ENCODE results near the gene ABHD8.

ABHD8 gene

GRCh38 chr19:17264641-17264979 is 38.6 kb downstream of the ABHD8 start, which contains the start of gene USHBP1:
USHBP1 (minus strand) TSS chr19:17264745; CDS start chr19:17264299, 446 bp downstream.
- Histone ChIP-seq H3K27me3 (ENCODE audit: control insufficient read depth, insufficient read depth, low read length) (no peaks in the 10 kb centered on the region), H3K9ac (ENCODE audit: low read depth, low read length) (no peak within 1 kb of the TSS), H3K4me2 (ENCODE audit: low read length) (no peak within 1 kb of the TSS), H3K4me3 (ENCODE audit: low read length) (no peak within 1 kb of the TSS), H3K4me1 (ENCODE audit: control insufficient read depth, insufficient read depth, low read length) (peaks cover 6% of the 10 kb centered on the region), H3K9me3 (replicated peaks; ENCODE audit: low read length) (peaks cover 4% of the 10 kb centered on the region), H3K36me3 (ENCODE audit: insufficient read depth, low read length) (peaks cover 4% of the 10 kb centered on the region)

GRCh38 chr19:17263712-17264640 is 39.2 kb downstream of the ABHD8 start:
- Histone ChIP-seq H3K9ac (ENCODE audit: low read depth, low read length) (no peak overlapping the region), H3K36me3 (ENCODE audit: insufficient read depth, low read length) (peaks cover 3% of the 10 kb centered on the region), H3K4me2 (ENCODE audit: low read length) (no peak overlapping the region), H3K27me3 (ENCODE audit: control insufficient read depth, insufficient read depth, low read length) (no peaks in the 10 kb centered on the region), H3K4me1 (ENCODE audit: control insufficient read depth, insufficient read depth, low read length) (peaks cover 6% of the 10 kb centered on the region), H3K9me3 (replicated peaks; ENCODE audit: low read length) (peaks cover 10% of the 10 kb centered on the region), H3K4me3 (ENCODE audit: low read length) (no peak overlapping the region)

- Histone ChIP-seq H3K4me2 (ENCODE audit: low read length) (no peak overlapping the region), H3K27me3 (ENCODE audit: control insufficient read depth, insufficient read depth, low read length) (no peaks in the 10 kb centered on the region), H3K4me3 (ENCODE audit: low read length) (no peak overlapping the region), H3K9me3 (replicated peaks; ENCODE audit: low read length) (peaks cover 10% of the 10 kb centered on the region), H3K36me3 (ENCODE audit: insufficient read depth, low read length) (no peaks in the 10 kb centered on the region), H3K4me1 (ENCODE audit: control insufficient read depth, insufficient read depth, low read length) (no peaks in the 10 kb centered on the region), H3K9ac (ENCODE audit: low read depth, low read length) (no peak overlapping the region)
Measured at GRCh38 chr19:17262557-17262956, 40.7 kb downstream of the ABHD8 start.

GRCh38 chr19:17260842-17261325 is 42.3 kb downstream of the ABHD8 start:
- Histone ChIP-seq H3K36me3 (ENCODE audit: insufficient read depth, low read length) (no peaks in the 10 kb centered on the region), H3K9ac (ENCODE audit: low read depth, low read length) (no peak overlapping the region), H3K4me3 (ENCODE audit: low read length) (no peak overlapping the region)

DNA sequence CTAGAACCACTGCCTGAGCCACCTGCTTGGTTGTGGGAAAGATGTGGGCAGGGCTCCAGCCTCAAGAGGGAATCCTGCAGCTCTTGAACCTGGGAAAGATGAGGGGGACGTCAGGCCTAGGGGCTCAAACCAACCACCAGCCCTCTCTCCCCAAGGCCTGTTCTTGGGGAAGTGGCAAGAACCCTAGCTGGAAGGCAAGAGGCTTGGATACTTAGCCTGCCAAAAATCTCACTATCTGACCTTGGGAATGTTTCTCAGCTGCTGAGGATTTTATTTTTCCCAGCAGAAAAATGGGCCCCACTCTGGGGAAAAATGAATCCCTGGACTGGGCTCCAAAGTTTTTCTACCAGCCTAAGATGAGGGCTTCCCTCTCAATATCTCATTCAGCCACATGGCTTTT is 43.3 kb downstream of the ABHD8 start:
- no peak overlapping the region for H3K9ac ChIP-seq (ENCODE audit: low read depth, low read length)

More at GRCh38 chr19:17260842-17261325, 42.3 kb downstream of the ABHD8 start:
- H3K9me3 ChIP-seq (replicated peaks; ENCODE audit: low read length): peaks cover 10% of the 10 kb centered on the region
- no peaks in the 10 kb centered on the region for H3K27me3 ChIP-seq (ENCODE audit: control insufficient read depth, insufficient read depth, low read length)
- no peaks in the 10 kb centered on the region for H3K4me1 ChIP-seq (ENCODE audit: control insufficient read depth, insufficient read depth, low read length)
- no peak overlapping the region for H3K4me2 ChIP-seq (ENCODE audit: low read length)

DNA sequence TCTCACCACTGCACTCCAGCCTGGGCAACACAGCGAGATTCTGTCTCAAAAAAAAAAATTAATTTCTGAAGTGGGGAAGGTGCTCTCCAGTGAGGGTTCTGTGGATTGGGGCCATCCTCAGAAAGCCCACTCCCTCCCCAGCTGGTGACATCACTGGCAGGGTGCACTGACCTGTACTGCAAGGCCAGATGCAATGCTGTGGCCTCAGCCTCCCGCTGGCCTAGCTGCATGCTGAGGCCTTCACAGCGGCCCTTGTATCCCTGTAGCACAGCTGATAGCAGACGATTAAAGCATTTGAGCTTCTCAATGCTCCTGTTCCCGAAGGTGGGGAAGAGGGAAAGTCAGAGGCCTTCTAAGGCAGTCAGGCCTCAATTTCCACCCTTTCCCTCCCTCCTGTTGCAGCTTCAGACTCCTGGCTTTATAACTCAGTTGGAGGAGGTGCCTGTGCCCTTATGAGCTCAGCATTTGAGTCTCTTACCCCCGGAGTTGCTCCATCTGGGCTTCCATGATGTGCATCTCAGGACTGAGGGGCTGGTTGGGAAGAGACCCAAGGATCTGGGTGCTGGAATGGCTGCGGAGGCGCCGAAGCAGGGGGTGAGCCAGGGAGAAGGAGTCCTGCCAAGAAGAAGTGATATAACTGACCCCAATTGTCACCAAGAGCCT is 44.0 kb downstream of the ABHD8 start:
- peaks cover 4% of the 10 kb centered on the region for H3K27me3 ChIP-seq (ENCODE audit: control insufficient read depth, insufficient read depth, low read length)
- no peaks in the 10 kb centered on the region for H3K36me3 ChIP-seq (ENCODE audit: insufficient read depth, low read length)
- H3K9ac ChIP-seq (ENCODE audit: low read depth, low read length): no peak overlapping the region
- peaks cover 6% of the 10 kb centered on the region for H3K4me1 ChIP-seq (ENCODE audit: control insufficient read depth, insufficient read depth, low read length)
- no peak overlapping the region for H3K4me3 ChIP-seq (ENCODE audit: low read length)
- peaks cover 10% of the 10 kb centered on the region for H3K9me3 ChIP-seq (replicated peaks; ENCODE audit: low read length)
- no peak overlapping the region for H3K4me2 ChIP-seq (ENCODE audit: low read length)

More for the DNA sequence above, 43.3 kb downstream of the ABHD8 start:
- H3K4me2 ChIP-seq (ENCODE audit: low read length): no peak overlapping the region
- H3K27me3 ChIP-seq (ENCODE audit: control insufficient read depth, insufficient read depth, low read length): peaks cover under 1% of the 10 kb centered on the region
- no peaks in the 10 kb centered on the region for H3K36me3 ChIP-seq (ENCODE audit: insufficient read depth, low read length)
- peaks cover 10% of the 10 kb centered on the region for H3K9me3 ChIP-seq (replicated peaks; ENCODE audit: low read length)
- H3K4me3 ChIP-seq (ENCODE audit: low read length): no peak overlapping the region
- peaks cover 6% of the 10 kb centered on the region for H3K4me1 ChIP-seq (ENCODE audit: control insufficient read depth, insufficient read depth, low read length)

GRCh38 chr19:17256130-17256529 is 47.1 kb downstream of the ABHD8 start:
- Histone ChIP-seq H3K4me3 (ENCODE audit: low read length) (no peak overlapping the region), H3K4me2 (ENCODE audit: low read length) (no peak overlapping the region), H3K4me1 (ENCODE audit: control insufficient read depth, insufficient read depth, low read length) (peaks cover 6% of the 10 kb centered on the region), H3K9ac (ENCODE audit: low read depth, low read length) (no peak overlapping the region), H3K27me3 (ENCODE audit: control insufficient read depth, insufficient read depth, low read length) (peaks cover 4% of the 10 kb centered on the region), H3K36me3 (ENCODE audit: insufficient read depth, low read length) (no peaks in the 10 kb centered on the region), H3K9me3 (replicated peaks; ENCODE audit: low read length) (peaks cover 10% of the 10 kb centered on the region)

DNA sequence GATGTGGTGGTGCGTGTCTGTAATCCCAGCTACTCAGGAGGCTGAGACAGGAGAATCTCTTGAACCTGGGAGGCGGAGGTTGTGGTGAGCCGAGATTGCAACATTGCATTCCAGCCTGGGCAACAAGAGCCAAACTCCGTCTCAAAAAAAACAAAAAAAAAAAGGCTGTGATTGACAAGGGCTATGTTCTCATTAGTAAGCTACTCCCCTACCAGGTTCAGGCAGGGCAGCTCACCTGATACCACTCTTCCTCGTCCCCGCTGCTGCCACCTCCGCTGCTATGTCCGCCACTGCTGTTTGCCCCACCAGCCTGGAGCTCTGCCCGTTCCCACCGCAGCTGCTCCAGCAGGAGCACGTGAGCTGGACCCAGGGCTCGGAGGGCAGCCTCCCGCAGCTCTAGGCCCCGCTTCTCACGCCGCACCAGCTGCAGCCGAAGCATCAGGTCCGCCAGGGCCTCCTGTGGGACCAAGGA is 48.0 kb downstream of the ABHD8 start:
- peaks cover 10% of the 10 kb centered on the region for H3K9me3 ChIP-seq (replicated peaks; ENCODE audit: low read length)
- no peaks in the 10 kb centered on the region for H3K36me3 ChIP-seq (ENCODE audit: insufficient read depth, low read length)
- peaks cover 6% of the 10 kb centered on the region for H3K4me1 ChIP-seq (ENCODE audit: control insufficient read depth, insufficient read depth, low read length)
- H3K4me3 ChIP-seq (ENCODE audit: low read length): peak overlapping the region; percentile 7
- no peak overlapping the region for H3K9ac ChIP-seq (ENCODE audit: low read depth, low read length)
- H3K27me3 ChIP-seq (ENCODE audit: control insufficient read depth, insufficient read depth, low read length): peaks cover 4% of the 10 kb centered on the region
- no peak overlapping the region for H3K4me2 ChIP-seq (ENCODE audit: low read length)

DNA sequence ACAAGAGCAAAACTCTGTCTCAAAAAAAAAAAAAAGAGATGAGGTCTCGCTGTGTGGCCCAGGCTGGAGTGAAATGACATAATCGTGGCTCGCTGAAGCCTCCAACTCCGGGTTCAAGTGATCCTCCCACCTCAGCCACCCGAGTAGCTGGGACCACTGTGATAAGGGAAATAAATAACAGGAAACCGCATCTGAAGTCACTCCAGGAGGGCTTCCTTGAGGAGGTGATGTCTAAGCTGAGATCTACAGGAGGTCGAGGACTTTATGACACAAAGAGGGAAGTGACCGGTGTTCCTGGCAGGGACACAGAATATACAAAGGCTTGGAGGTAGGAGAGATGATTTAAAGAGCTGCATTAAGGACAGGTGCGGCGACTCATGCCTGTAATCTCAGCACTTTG is 48.6 kb downstream of the ABHD8 start:
- peaks cover 4% of the 10 kb centered on the region for H3K27me3 ChIP-seq (ENCODE audit: control insufficient read depth, insufficient read depth, low read length)
- H3K4me1 ChIP-seq (ENCODE audit: control insufficient read depth, insufficient read depth, low read length): peaks cover 6% of the 10 kb centered on the region
- H3K9me3 ChIP-seq (replicated peaks; ENCODE audit: low read length): peaks cover 6% of the 10 kb centered on the region
- H3K4me3 ChIP-seq (ENCODE audit: low read length): no peak overlapping the region
- no peak overlapping the region for H3K9ac ChIP-seq (ENCODE audit: low read depth, low read length)
- no peaks in the 10 kb centered on the region for H3K36me3 ChIP-seq (ENCODE audit: insufficient read depth, low read length)
- no peak overlapping the region for H3K4me2 ChIP-seq (ENCODE audit: low read length)

DNA sequence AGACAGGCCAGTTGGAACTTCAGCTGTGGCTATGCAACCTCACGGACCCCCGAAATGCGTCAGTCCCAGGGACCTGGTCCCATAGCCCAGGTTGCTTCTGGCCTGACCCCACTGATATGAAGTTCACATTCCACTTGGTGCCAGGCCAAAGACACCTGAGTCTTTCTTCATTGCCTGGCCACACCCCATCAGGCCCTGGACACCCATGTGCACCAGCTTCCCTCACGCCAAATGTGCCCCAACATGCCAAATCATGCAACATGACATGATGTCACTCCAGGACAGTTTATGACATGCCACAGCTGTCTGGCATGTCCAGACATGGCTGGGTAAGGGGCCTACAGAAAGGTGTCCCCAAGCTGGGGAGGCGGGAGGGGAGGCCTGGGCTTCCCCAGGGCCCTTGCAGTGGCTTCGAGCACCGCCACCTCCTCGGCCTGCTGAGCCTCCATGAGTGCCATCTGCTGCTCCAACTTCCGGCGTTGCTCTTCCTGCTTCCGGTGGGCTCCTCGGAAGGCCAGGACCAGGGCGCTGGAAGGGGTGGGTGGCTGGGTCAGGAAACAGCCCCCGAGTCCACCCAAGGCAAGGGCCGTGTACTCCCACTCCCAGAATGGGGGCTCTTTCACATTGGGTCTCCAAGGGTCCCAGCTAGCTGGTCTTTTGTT is 53.2 kb downstream of the ABHD8 start:
- H3K4me3 ChIP-seq (ENCODE audit: low read length): no peak overlapping the region
- H3K9ac ChIP-seq (ENCODE audit: low read depth, low read length): no peak overlapping the region
- no peak overlapping the region for H3K4me2 ChIP-seq (ENCODE audit: low read length)
- peaks cover 4% of the 10 kb centered on the region for H3K27me3 ChIP-seq (ENCODE audit: control insufficient read depth, insufficient read depth, low read length)
- H3K36me3 ChIP-seq (ENCODE audit: insufficient read depth, low read length): no peaks in the 10 kb centered on the region
- H3K4me1 ChIP-seq (ENCODE audit: control insufficient read depth, insufficient read depth, low read length): peaks cover 27% of the 10 kb centered on the region
- H3K9me3 ChIP-seq (replicated peaks; ENCODE audit: low read length): no peaks in the 10 kb centered on the region

Measured in skeletal muscle satellite cell (primary cell).